ENCODE results near the gene HHATL.
A peak's percentile ranks its signal among the peaks of the same experiment; 100 is the strongest.

The HHATL gene

GRCh38 chr3:42702066-42702951 lies at the start of gene HHATL:
TSS of gene HHATL (minus strand) at chr3:42702798. CDS start at chr3:42700826, 1,972 bp downstream.
- DNase-seq, result no peak

GRCh38 chr3:42751609-42752008 lies 49.0 kb upstream of the HHATL start:
- DNase-seq, result no peak

GRCh38 chr3:42750834-42751233 lies 48.2 kb upstream of the HHATL start:
- DNase-seq, result no peak

- DNase-seq, result no peak
Observed at GRCh38 chr3:42749753-42750231, 47.2 kb upstream of the HHATL start.

GRCh38 chr3:42749025-42749752 lies 46.6 kb upstream of the HHATL start:
- no peak for DNase-seq

GRCh38 chr3:42747581-42747980 lies 45.0 kb upstream of the HHATL start:
- DNase-seq, result peak; percentile 8

- DNase-seq, result no peak
Observed at GRCh38 chr3:42746455-42747450, 44.2 kb upstream of the HHATL start.

- no peak for DNase-seq
Observed at GRCh38 chr3:42745776-42746454, 43.3 kb upstream of the HHATL start.

GRCh38 chr3:42745291-42745745 lies 42.7 kb upstream of the HHATL start:
- no peak for DNase-seq

- no peak for DNase-seq
Observed at GRCh38 chr3:42743204-42743995, 40.8 kb upstream of the HHATL start.

GRCh38 chr3:42742688-42743087 lies 40.1 kb upstream of the HHATL start:
- no peak for DNase-seq

- no peak for DNase-seq
Observed at GRCh38 chr3:42742259-42742658, 39.7 kb upstream of the HHATL start.

- no peak for DNase-seq
Observed at GRCh38 chr3:42741796-42742195, 39.2 kb upstream of the HHATL start.

GRCh38 chr3:42739401-42740158 lies 37.0 kb upstream of the HHATL start:
- DNase-seq, result no peak

- no peak for DNase-seq
Observed at GRCh38 chr3:42736531-42736930, 33.9 kb upstream of the HHATL start.

GRCh38 chr3:42736081-42736480 lies 33.5 kb upstream of the HHATL start:
- DNase-seq, result no peak

- DNase-seq, result no peak
Observed at GRCh38 chr3:42735615-42736014, 33.0 kb upstream of the HHATL start.

- no peak for DNase-seq
Observed at GRCh38 chr3:42735019-42735418, 32.4 kb upstream of the HHATL start.

GRCh38 chr3:42734263-42734860 lies 31.8 kb upstream of the HHATL start:
- DNase-seq, result no peak
